ENCODE data around the gene PSMF1. TPM values are rescaled to one million over a fixed set of nuclear protein-coding genes. Genes with fewer than 3 reads are reported as not detected.

Gene PSMF1
- polyA plus RNA-seq, 1 donor from 2014 or later, result 236 TPM

Other genes with a start within 250 kb of the PSMF1 start
- not detected in 2 replicates for gene ANGPT4, start 202.3 kb upstream of the PSMF1 start, polyA plus RNA-seq
- 0.19 and 0.26 TPM in 2 replicates for gene RSPO4, start 116.3 kb upstream of the PSMF1 start, polyA plus RNA-seq
- 155 and 164 TPM in 2 replicates for gene TMEM74B, start 66.4 kb downstream of the PSMF1 start, polyA plus RNA-seq
- 0.62 and 0.84 TPM in 2 replicates for gene C20orf202, start 84.9 kb downstream of the PSMF1 start, polyA plus RNA-seq
- not detected in 2 replicates for gene RAD21L1, start 107.4 kb downstream of the PSMF1 start, polyA plus RNA-seq
- 25.6 and 29.4 TPM in 2 replicates for gene SNPH, start 147.7 kb downstream of the PSMF1 start, polyA plus RNA-seq
- 3.1 and 5.2 TPM in 2 replicates for gene SDCBP2, start 210.5 kb downstream of the PSMF1 start, polyA plus RNA-seq